GM21619 (cell line): ENCODE measurements around the gene APLF.
A peak's percentile ranks its signal among the peaks of the same experiment; 100 is the strongest.
"Not testable (repeated sequence)": the region's sequence is repeated elsewhere in the genome, so short reads cannot be mapped to it uniquely, and the experiment has no call there.

Experiments
- ATAC-seq: cut with Tn5 transposase; IDR thresholded peaks from one replicate; pipeline ENCODE4 v1.9.1; 2021; ENCODE audit not compliant: unreplicated experiment

Gene APLF

DNA sequence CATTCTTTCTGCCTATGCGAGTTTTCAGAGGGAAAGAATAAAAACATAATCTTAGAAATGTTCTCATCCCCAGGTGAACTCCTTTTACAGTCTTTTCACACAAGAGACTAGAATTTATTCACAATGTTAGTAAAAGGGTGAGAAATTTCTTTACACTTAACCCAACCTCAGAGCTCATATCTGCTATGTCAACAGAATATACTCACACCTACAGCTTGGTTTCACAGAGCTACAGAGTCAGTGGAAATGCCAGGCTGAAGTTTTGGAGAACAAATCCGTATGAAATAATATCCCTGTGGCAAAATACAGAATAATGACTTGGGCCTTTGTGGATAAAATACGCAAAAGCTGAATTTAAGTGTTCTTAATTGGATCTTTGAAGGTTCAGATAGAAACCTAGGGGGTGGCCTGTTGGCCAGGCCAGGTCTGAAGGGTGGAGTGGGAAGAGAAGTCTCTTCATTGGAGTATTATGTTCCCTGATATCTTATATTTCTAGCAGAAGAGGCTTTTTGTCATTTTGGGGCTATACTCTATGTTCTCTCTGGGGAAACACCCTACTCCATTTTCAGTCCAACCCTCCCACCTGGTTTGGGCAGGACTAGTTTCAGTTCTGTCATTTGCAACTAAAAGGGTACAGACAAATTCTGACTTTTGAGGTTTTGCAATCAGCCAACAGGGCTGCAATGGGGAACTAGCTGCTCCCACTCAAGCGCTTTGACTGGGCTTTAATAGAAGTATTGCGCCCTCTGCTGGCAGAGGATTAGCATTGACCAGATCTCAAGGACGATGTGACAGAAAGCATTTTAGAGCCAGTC, 26.0 kb upstream of the APLF start:
- ATAC-seq: peak; percentile 96

DNA sequence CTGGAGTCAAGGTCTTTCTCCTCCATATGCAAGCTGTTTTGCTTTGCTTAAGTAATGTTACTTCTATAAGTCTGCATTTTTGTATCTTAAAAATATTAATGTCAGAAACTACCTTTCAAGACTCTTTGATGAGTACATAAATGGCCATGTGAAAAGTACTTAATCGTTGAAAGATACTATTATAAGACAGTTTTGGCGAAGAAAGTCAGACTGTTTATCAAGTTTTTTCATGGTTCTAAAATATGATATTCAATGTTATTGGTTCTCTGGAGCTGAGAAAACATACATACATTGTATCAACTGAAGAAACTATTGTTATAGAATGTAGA, 25.4 kb upstream of the APLF start:
- no peak for ATAC-seq

- not testable (repeated sequence) for ATAC-seq
Observed at GRCh38 chr2:68446425-68446824, 21.0 kb upstream of the APLF start.

DNA sequence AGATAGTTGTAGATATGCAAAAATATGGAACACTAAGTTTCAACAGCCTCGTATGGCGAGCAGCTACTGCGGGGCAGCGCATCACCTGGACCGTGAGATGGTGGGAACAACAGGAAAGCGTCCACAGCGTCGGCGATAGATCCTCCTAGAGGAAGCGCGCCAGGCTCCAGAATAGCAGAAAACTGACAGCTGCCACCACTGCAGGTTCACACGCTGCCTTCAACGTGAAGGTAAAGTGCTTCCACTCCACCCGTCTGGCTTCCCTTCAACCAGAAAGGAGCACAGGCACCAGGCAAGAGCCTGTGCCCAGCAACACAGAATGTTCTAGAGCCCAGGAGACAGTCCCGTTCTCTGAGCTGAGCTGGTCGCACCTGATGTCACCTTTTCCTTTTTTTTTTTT, 20.3 kb upstream of the APLF start:
- no peak for ATAC-seq

GRCh38 chr2:68448671-68449653, 18.4 kb upstream of the APLF start:
- no peak for ATAC-seq

DNA sequence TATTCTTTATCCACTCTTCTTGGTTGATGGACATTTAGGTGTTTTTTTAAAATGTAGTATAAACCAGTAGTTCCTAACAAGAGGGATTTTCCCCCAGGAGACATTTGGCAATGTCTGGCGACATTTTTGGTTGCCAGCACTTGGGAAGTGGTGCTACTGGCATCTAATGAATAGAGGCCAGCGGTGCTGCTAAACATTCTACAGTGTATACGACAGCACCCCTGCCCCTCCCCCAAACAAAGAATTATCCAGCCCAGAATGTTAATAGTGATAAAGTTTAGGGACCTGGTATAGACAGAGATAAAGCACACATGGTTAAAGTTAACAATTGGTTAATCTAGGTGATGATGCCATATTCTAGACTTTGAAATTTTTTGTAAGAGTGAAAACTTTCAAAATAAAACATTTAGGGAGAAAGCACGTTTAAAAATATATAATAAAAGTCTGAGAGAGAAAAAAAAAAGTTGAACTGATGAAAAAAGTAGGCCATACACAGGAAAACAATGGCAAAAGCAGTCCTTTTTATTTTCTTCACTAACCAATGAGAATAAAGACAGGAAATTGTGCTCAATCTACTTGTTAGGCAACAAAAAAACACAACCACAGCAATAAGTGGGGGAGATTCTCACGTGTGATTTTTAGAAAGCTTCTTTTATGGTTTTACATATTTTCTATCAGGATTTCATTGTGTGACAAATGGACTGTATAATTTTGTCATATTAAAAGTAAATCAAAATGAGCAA, 15.1 kb upstream of the APLF start:
- ATAC-seq: no peak

GRCh38 chr2:68453761-68454360, 13.5 kb upstream of the APLF start:
- ATAC-seq: no peak

DNA sequence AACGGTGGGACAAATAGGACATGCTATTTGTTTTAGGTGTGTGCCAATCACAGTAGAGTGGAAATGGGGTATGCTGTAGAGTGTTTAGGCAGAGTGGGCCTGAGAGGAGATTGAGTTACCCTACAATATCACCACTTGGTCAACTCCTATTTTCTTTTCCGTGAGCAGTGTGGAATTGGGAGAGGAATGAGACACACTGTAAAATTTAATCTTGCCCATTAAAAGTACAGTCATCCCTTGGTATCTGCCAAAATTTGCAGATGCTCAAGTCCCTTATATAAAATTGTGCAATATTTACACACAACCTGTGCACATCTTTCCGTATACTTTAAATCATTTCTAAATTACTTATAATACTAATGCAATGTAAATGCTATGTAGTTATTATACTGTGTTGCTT, 12.7 kb upstream of the APLF start:
- ATAC-seq: no peak

- ATAC-seq: no peak
Observed at GRCh38 chr2:68456198-68456597, 11.2 kb upstream of the APLF start.

DNA sequence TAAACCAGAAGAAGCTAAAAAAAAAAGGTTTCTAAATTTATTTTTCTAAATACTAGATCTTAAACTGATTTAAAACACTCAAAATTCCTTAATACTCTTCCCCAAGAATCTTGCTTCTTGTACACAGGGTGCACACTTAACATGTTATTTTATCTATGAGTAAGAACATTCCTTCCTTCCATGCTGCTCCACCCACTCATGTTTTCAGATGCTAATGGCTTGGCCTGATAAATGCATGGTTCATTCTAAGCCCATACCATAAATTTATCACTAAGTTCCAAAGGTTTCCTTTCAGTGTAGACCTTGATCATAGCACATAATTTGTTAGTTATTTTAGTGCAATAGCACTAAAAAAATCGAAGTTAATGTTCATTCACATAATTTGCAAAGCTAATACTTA, 8.4 kb upstream of the APLF start:
- no peak for ATAC-seq

DNA sequence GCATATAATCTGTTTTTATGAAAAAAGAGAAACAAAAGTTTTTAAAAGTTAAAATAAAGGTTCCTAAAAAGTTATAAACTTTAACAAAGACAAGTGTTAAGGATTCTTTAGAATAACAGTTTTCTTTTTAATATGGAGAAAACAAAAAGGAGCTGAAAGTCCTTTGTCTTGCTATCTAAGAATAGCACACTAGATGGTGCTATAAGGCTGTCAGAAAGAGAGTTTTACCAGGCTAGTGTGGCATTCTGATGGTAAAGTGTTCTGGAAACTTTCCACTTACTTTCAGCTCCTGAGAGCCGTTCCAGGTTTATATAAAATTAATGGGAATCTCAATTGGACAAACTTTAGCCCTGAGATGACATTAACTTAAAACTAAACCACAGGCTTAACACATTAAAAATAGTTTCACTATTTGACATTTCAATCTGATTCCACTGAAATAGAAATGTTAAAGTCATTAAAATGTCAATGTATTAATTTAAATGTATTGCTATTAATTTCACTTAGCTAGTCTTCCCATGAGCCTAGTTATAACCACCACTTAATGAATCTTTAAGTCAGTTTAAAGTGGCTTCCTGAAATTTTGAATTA, 4.0 kb upstream of the APLF start:
- no peak for ATAC-seq

DNA sequence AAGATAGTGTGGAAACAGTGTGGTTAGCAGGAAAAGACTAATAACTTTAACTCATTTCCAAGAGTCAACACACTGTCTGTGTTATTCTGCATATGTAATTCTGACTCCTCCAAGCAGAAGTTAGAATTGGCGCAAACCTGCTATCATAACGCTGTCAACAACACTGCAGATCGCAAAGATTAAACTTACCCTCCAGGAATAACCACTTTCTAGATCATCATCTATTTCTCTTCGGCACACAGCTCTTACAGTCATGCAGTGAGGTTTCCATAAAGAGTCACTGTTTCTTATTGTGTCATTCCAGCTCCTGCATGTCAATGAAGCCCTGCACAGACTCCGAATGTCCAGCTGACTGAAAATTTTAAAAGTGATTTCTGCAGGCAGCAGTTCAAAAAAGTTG, 2.7 kb upstream of the APLF start:
- ATAC-seq: no peak

DNA sequence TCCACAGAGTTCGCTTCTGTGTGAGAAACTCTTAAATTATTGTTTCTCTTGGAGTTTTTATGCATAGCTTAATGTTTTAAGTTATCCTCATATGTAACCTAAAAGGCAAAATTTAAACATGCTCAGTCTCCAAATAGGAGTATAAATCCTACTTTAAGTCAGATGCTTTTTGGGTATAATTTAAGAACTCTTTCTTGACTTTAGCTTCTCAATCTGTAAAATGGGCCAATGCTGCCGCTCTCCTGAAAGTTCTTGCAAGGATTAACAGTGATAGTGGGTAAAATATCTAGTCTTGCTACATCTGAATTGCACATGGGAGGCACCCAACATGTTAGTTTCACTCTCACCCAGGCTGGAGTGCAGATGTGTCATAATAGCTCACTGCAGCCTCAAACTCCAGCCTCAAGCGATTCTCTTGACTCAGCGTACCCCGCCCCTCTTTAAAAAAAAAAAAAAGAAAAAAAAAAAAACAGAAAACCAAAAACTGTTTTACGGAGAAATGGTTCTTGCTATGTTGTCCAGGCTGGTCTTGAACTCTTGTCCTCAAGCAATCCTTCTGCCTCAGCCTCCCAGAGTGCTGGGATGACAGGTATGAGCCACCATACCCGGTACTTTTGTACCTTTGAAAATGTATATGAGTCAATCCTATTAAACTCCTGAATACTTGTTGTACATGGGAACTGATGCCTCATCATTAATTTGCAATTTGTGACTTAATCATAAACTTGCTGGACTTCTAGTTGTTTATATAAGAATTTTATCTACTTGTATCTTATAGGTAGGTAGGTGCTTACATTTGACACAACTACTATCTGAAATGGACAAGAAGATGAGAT, 2.1 kb upstream of the APLF start:
- no peak for ATAC-seq

DNA sequence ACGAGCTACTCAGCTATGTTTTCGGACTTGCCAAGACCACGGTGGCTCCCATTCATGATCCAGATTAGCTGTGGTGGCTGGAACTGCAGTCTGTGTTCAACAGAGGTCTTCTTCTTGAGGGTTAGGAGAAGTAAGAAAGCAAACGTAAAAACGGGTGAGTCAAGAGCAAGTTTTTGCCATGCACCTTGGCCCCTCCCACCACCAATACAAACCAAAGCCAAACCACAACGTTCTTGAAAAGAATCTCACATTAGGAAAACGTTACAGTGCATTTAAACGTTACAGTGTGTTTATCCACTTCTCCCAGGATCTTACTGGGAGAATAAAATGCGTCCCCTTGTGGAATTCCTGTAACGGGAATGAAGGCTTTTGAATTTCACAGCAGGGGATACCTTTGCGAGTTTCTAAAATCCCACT, 1.0 kb upstream of the APLF start:
- ATAC-seq: no peak

DNA sequence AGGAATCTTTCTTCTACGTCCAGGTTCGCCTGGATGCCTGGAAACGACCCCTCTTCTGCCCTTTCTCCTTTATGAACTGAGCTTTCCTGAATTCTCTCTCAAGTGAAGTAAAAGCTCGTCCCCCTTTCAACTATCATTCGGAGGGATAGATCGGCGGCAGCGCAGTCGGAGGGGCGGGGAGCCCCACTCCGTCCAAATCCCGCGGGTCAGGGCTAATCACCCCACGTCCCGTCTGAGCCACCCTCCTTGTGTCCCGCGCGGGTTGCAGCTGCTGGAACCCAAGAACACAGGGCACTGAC, 658 bp upstream of the APLF start:
- ATAC-seq: peak; percentile 26

- no peak for ATAC-seq
Observed at GRCh38 chr2:68468801-68469200, 1.4 kb downstream of the APLF start.

DNA sequence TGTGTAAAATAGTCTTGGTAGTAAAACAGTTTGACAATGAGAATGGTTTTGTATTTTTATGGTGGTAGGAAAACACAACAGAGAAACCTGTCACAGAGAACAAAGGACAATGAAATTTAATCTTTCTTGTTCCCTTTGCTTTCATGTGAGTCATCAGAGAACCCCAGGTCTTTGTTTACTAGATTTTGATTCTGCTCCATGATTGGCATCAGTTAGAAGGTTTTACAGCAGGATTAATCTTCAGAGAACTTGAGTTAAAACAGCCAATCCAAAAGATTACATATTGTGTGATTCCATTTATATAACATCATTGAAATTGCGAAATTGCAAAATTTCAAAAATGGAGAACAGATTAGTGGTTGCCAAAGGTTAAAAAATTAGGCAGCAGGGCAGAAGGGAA, 2.5 kb downstream of the APLF start:
- ATAC-seq: no peak

GRCh38 chr2:68471385-68471784, 4.0 kb downstream of the APLF start:
- ATAC-seq: no peak

DNA sequence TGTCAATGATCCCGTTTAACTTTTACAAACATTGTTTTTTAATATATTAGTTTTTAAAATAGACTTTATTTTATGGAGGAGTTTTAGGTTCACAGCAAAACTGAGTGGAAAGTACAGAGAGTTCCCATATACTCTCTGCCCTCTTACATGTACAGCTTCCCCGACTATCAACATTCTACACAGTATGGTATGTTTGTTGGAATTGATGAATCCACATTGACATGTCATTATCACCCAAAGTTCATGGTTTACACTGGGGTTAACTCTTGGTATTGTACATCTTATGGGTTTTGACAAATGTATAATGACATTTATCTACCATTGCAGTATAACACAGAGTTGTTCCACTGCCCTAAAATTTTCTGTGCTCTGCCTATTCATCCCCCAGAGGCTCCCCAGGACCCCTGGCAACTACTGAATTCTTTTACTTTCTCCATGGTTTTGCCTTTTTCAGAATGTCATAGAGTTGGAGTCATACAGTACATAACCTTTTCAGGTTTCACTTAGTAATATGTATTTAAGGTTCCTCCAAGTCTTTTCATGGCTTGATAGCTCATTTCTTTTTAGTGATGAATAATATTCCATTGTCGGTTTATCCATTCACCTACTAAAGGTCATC, 5.5 kb downstream of the APLF start:
- no peak for ATAC-seq

- ATAC-seq: no peak
Observed at GRCh38 chr2:68475110-68475509, 7.7 kb downstream of the APLF start.
